PFSK-1 (cell line): ENCODE results near the gene NEURL1B.

Experiments
- REST ChIP-seq, 2 experiments: IDR thresholded peaks; 2 replicates each; pipeline versions ENCODE4 v1.6.1 to v1.8.0; 2011 to 2012; ENCODE audit warnings: low read depth in 2 of 2, low read length in 2 of 2, control low read depth in 1 of 2, inconsistent platforms in 1 of 2, mild to moderate bottlenecking in 1 of 2, moderate library complexity in 1 of 2; ENCODE audit not compliant: insufficient read depth in 1 of 2
- SIN3A ChIP-seq: IDR thresholded peaks from 2 replicates; pipeline ENCODE4 v1.6.1; 2012; ENCODE audit warnings: mild to moderate bottlenecking, low read length, moderate library complexity, borderline replicate concordance; ENCODE audit not compliant: insufficient read depth

DNA sequence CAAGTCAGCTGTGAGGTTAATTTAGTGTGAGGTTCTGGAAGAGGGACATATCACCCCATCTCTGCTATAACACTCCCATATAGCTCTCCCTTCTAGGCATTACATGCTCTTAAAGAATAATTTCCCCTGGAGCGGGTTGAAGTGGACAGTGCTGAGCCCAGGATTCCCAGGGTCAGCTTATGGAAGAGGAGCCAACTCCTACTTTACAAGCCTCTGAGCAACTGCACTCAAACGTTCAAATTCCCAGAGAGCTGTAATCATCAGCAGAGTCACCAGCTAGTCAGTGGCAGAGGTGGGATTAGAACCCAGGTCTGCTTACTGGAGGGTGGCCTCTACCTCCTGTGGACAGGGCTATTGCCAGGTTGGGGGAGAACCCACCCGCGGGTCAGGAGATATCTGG lies 1.4 kb downstream of the NEURL1B start:
- TF ChIP-seq SIN3A (no peak), REST (IDR thresholded peaks at IDR 0.05; ENCODE audit: insufficient read depth in 1 of 2, low read depth in 2 of 2, low read length in 2 of 2) (no peak)
